Nephron progenitor cell (in vitro differentiated cells): ENCODE measurements around the gene TBC1D21.

Source experiments
- DNase-seq: peaks from one replicate; pipeline ENCODE4 v3.0.0; 2021
- H3K27ac Mint-ChIP-seq: 2 replicates; pipeline ENCODE4 v1.8.0; 2021; ENCODE audit warnings: mild to moderate bottlenecking, moderate library complexity, mixed read lengths
- H3K27me3 Mint-ChIP-seq: 2 replicates; pipeline ENCODE4 v1.8.0; 2021; ENCODE audit warnings: mild to moderate bottlenecking, low read depth, mixed read lengths; ENCODE audit not compliant: poor library complexity
- H3K36me3 Mint-ChIP-seq: 2 replicates; pipeline ENCODE4 v1.8.0; 2021; ENCODE audit warnings: low read depth, mixed read lengths
- H3K4me1 Mint-ChIP-seq: 2 replicates; pipeline ENCODE4 v1.8.0; 2021; ENCODE audit warnings: mixed read lengths
- H3K4me3 Mint-ChIP-seq: 2 replicates; pipeline ENCODE4 v1.8.0; 2021; ENCODE audit warnings: mild to moderate bottlenecking, moderate library complexity, mixed read lengths
- H3K9me3 Mint-ChIP-seq: 2 replicates; pipeline ENCODE4 v1.8.0; 2021; ENCODE audit warnings: mild to moderate bottlenecking, moderate library complexity, mixed read lengths
- TF ChIP-seq, protein P1 (sequence below): fragments of 200-600 bp; sonication (generic); IDR thresholded peaks from 2 replicates; pipeline ENCODE4 v1.5.0; 2021; ENCODE audit warnings: antibody characterized with exemption

The TBC1D21 gene

DNA sequence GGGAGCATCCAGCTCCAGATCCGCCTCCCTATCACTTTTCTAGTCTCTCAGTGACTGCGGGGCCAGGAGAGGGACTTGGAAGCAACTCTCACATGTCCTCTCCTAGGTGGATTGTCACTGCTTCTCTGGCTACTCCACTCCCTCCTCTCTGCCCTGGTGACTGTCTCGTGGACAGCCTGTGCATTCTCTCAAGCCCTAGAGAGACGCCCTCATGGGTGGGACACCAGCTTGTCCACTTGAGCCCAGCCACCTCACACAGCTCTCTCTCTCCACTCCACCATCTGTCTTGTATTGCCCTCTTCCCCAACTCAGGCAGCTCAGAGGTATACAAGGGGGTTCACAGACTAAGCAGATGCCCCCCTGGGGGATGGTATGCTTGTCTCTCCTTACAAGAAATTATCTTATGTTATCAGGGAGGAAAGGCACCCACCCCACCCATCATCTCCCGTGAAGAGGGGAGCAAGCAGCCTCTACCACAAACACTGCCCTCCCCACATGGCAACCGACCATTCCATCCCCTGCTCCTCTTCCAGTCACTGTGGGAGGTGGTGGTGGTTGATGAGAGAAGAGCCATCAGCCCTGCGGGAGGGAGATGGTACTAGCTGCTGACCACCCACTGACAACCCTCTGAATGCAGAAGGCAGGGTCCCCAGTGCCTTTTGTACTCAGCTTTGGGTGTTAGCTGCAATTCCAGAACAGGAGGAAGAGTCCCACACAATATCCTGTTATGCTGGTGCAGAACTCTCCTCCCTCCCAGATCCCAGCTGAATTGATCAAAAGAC lies 37.3 kb downstream of the TBC1D21 start:
- DNase-seq, result no peak
- Mint-ChIP-seq H3K27ac (peak overlapping the region; percentile 38), H3K4me3 (no peak overlapping the region), H3K9me3 (no peaks in the 10 kb centered on the region), H3K4me1 (peaks cover 16% of the 10 kb centered on the region), H3K36me3 (peaks cover 4% of the 10 kb centered on the region), H3K27me3 (peaks cover 15% of the 10 kb centered on the region)
- TF ChIP-seq, protein P1, sequence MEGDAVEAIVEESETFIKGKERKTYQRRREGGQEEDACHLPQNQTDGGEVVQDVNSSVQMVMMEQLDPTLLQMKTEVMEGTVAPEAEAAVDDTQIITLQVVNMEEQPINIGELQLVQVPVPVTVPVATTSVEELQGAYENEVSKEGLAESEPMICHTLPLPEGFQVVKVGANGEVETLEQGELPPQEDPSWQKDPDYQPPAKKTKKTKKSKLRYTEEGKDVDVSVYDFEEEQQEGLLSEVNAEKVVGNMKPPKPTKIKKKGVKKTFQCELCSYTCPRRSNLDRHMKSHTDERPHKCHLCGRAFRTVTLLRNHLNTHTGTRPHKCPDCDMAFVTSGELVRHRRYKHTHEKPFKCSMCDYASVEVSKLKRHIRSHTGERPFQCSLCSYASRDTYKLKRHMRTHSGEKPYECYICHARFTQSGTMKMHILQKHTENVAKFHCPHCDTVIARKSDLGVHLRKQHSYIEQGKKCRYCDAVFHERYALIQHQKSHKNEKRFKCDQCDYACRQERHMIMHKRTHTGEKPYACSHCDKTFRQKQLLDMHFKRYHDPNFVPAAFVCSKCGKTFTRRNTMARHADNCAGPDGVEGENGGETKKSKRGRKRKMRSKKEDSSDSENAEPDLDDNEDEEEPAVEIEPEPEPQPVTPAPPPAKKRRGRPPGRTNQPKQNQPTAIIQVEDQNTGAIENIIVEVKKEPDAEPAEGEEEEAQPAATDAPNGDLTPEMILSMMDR, result no peak

DNA sequence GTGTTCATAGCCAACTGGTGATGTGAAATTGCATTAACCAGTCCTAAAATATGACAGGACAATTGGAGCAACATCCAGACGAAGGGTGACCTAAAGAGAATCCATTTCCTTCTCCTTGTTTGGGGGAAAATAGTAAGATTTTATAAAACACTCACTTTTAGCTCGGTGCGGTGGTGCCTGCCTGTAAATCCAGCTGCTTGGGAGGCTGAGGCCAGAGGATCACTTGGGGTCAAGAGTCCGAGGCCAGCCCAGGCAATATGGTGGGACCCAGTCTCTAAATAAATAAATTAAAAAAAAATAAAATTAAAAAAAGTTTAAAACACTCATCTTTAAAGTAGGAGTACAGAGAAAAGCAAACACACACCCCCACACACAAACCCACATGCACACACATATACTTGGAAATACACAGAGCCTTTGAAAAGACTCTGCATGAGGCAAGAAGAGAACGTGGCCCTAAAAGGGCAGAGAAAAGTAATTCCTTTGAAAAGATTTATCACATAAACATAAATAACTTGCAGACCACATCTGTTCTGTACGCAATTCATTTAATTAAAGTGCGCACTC lies 38.7 kb downstream of the TBC1D21 start:
- Mint-ChIP-seq H3K4me1 (peaks cover 16% of the 10 kb centered on the region), H3K36me3 (peaks cover 15% of the 10 kb centered on the region), H3K27me3 (peaks cover 15% of the 10 kb centered on the region), H3K9me3 (peaks cover 12% of the 10 kb centered on the region), H3K27ac (no peak overlapping the region), H3K4me3 (no peak overlapping the region)
- DNase-seq, result no peak
- TF ChIP-seq, protein P1, result no peak

DNA sequence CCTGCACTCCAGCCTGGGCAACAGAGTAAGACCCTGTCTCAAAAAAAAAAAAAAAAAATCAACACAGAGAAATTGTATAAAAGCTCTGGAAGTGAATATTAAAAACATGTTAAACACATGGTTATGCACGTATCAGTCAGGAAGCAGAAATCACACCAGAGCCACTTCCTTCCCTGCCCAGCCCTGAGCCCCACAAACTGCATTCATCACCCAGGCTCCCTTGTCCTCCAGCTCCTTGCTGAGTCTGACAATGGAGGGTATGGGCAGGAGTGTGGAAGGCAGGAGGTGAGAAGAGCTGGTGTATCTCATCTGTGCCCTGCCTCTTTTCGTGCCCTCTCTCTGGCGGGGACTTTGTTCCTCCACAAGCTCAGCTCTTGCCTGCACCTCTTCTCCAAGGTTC lies 40.8 kb downstream of the TBC1D21 start:
- DNase-seq, result no peak
- no peak overlapping the region for H3K4me3 Mint-ChIP-seq
- H3K9me3 Mint-ChIP-seq, result peaks cover 32% of the 10 kb centered on the region
- peaks cover 16% of the 10 kb centered on the region for H3K4me1 Mint-ChIP-seq
- H3K36me3 Mint-ChIP-seq, result peaks cover 36% of the 10 kb centered on the region
- TF ChIP-seq, protein P1, result no peak
- H3K27ac Mint-ChIP-seq, result no peak overlapping the region
- peaks cover 10% of the 10 kb centered on the region for H3K27me3 Mint-ChIP-seq

DNA sequence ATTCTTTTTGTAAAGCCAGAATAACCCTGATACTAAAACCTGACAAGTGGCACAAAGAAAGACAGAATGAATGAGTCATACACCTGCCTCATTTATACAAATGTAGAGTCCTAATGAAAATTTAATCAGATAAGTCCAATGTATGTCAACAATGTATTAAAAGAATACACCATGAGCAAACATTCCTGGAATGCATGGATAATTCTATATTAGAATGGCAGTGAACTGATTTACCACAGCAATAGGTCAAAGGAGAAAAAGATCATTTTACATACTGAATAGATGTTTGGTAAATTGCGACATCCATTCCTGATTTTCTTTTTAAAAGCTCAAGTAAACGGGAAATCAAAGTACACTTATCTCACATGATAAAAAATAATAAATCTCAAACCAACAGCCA lies 41.7 kb downstream of the TBC1D21 start:
- Mint-ChIP-seq H3K36me3 (peaks cover 36% of the 10 kb centered on the region), H3K27ac (no peak overlapping the region), H3K4me3 (no peak overlapping the region), H3K9me3 (peaks cover 33% of the 10 kb centered on the region), H3K27me3 (peaks cover 10% of the 10 kb centered on the region), H3K4me1 (peaks cover 17% of the 10 kb centered on the region)
- TF ChIP-seq, protein P1, result no peak
- DNase-seq, result no peak

DNA sequence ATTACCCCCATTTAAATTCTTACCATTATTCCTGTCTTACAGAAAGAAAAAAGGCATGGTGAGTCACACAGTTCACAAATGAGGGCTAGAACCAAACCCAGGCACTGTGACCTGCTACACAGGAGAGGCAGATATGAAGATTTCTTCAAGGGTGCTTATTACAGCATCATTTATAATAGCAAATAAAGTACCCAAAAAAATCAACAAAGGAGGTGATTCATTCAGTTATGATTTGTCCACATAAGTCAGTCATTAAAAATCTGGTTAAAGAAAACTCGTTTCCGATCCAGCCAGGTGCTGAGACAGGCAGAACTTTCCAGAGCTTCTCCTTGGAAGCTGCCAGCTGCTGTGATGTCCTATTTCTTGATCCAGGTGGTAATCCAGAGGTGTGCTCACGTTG lies 45.4 kb downstream of the TBC1D21 start:
- DNase-seq, result no peak
- Mint-ChIP-seq H3K4me1 (peaks cover 38% of the 10 kb centered on the region), H3K27me3 (peaks cover 9% of the 10 kb centered on the region), H3K9me3 (peaks cover 33% of the 10 kb centered on the region), H3K36me3 (peaks cover 41% of the 10 kb centered on the region), H3K27ac (no peak overlapping the region), H3K4me3 (no peak overlapping the region)
- TF ChIP-seq, protein P1, result no peak

DNA sequence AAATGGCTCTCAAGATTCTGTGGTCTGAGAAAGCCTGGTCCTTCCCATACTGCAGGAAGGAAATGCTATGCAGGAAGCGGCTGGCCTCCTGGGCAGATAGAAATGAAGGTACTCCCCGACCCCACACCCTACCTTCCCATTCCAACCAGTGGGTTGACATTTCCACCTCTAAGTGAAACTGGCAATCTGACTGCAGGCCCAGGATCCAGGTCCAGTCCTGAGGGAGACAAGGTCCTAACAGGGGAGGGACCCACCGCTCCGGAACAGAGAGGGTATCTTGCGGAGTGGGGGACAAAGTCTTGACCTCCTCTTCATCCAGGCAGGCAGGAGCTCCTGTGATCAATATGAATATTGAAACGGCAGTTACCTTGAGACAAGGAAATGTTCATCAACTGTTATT lies 46.3 kb downstream of the TBC1D21 start:
- H3K36me3 Mint-ChIP-seq, result peaks cover 41% of the 10 kb centered on the region
- TF ChIP-seq, protein P1, result no peak
- H3K27ac Mint-ChIP-seq, result no peak overlapping the region
- peaks cover 10% of the 10 kb centered on the region for H3K27me3 Mint-ChIP-seq
- H3K4me3 Mint-ChIP-seq, result no peak overlapping the region
- DNase-seq, result no peak
- H3K4me1 Mint-ChIP-seq, result peaks cover 47% of the 10 kb centered on the region
- H3K9me3 Mint-ChIP-seq, result peaks cover 33% of the 10 kb centered on the region
